GM12865 (cell line): ENCODE measurements around the gene B3GALT6.
"Not testable (repeated sequence)": the region's sequence is repeated elsewhere in the genome, so short reads cannot be mapped to it uniquely, and the experiment has no call there.

ENCODE experiments used
- DNase-seq: peaks from one replicate; pipeline ENCODE4 v3.0.0; 2010; ENCODE audit warnings: low read depth
- H3K4me3 ChIP-seq: 2 replicates; pipeline ENCODE4 v1.5.1; 2011; ENCODE audit warnings: mild to moderate bottlenecking, low read depth, low read length, control low read depth
- TF ChIP-seq, protein P1 (sequence below): IDR thresholded peaks from 2 replicates; pipeline ENCODE4 v1.5.1; 2011; ENCODE audit warnings: low read length, control low read depth, low read depth, inconsistent platforms; ENCODE audit not compliant: insufficient read depth; ENCODE audit errors: missing control alignments

The B3GALT6 gene

GRCh38 chr1:1243807-1244191 is 11.8 kb downstream of the B3GALT6 start:
- no peak for DNase-seq
- TF ChIP-seq, protein P1, sequence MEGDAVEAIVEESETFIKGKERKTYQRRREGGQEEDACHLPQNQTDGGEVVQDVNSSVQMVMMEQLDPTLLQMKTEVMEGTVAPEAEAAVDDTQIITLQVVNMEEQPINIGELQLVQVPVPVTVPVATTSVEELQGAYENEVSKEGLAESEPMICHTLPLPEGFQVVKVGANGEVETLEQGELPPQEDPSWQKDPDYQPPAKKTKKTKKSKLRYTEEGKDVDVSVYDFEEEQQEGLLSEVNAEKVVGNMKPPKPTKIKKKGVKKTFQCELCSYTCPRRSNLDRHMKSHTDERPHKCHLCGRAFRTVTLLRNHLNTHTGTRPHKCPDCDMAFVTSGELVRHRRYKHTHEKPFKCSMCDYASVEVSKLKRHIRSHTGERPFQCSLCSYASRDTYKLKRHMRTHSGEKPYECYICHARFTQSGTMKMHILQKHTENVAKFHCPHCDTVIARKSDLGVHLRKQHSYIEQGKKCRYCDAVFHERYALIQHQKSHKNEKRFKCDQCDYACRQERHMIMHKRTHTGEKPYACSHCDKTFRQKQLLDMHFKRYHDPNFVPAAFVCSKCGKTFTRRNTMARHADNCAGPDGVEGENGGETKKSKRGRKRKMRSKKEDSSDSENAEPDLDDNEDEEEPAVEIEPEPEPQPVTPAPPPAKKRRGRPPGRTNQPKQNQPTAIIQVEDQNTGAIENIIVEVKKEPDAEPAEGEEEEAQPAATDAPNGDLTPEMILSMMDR, result no peak
- no peak overlapping the region for H3K4me3 ChIP-seq

DNA sequence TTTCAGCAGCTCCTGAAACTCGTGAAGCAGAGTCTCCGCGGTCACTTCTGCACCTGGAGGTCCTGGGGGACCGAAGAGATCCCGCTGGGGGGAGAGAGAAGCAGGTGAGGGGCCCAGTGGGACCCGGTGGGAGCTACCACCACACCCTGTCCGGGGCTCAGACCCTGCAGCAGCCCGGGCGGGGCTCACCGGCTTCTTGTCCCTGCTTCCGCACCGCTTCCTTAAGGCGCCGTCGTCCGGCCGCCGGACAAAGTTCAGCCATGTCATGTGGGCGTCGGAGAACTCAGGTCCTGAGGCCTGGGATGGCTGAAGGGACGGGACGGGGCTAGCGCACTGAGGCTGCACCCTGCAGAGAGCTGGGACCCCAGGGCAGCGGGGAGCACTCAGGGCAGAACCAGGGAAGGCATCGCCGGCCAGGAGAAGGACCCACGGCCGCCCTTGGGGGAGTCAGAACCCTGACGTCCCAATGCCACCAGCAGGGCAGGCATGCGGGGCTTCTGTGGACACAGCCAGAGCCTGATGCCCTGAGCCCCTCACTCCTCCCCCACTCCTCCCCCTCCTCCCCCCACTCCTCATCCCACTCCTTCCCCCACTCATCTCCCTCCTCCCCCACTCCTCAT is 12.3 kb downstream of the B3GALT6 start:
- no peak overlapping the region for H3K4me3 ChIP-seq
- no peak for DNase-seq
- TF ChIP-seq, protein P1, result no peak

DNA sequence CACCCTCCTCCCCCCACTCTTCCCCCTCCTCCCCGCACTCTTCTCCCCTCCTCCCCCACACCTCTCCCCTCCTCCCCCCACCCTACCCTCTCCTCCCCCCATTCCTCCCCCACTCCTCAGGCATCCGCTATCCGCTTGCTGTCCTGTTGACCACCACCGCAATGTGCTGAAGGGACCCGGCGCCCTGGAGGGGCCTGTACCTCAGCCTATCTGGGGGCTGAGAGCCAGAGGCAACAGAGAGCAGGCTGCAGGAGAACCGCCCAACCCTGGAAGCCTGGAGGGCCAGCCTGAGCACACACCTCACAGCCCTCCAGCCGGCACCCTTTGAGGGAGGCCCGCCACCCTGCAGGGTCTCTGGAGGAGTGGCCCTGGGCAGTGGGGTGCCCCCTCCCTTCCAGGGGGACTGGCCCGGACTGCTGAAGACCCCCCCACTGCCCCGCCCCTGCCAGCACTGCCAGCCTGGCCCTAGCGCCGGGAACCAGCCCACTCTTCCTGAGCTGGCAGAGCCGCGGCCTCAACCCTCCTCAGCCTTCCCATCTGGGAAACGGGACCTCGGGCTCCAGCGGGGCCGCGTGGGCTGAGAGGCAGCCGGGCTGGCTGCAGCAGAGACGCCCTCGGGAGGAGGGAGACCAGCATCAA is 13.3 kb downstream of the B3GALT6 start:
- no peak for DNase-seq
- TF ChIP-seq, protein P1, result no peak

GRCh38 chr1:1245817-1246576 is 14.0 kb downstream of the B3GALT6 start:
- no peak overlapping the region for H3K4me3 ChIP-seq
- TF ChIP-seq, protein P1, result no peak
- no peak for DNase-seq

More for the DNA sequence above, 13.3 kb downstream of the B3GALT6 start:
- H3K4me3 ChIP-seq, result no peak overlapping the region

- H3K4me3 ChIP-seq, result no peak within 1 kb of the TSS
- DNase-seq, result no peak
- TF ChIP-seq, protein P1, result no peak
Observed at GRCh38 chr1:1246577-1247340, 14.7 kb downstream of the B3GALT6 start, which contains the start of gene C1QTNF12. Gene C1QTNF12 (minus strand): TSS chr1:1246722. CDS start chr1:1246690, 32 bp downstream.

DNA sequence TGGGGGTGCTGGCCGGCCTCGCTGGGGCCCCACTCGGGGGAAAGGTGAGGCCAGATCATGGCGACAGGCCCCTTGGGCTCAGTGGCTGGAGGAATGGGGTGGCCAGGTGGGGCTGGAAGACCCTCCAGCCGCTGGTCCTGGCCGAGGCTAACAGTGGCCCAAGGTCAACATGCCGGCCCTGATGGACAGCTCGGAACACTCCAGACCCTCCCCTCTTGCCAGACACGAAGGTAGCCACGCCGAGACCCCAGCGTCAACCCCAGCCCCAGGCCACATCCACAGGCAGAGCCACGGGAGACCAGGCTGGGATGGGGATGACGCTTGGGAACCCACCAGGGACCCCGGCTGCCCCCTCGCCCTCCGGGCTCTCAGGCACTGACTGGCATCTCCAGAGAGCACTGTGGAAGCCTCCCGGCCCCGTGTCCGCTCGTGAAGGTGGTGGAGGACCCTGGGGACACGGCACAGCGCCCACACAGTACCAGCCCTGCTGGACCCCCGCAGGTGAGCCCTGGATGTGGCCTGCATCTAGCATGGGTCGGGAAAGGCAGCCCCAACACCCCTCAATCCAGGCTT is 15.4 kb downstream of the B3GALT6 start:
- no peak overlapping the region for H3K4me3 ChIP-seq
- TF ChIP-seq, protein P1, result no peak
- DNase-seq, result no peak

DNA sequence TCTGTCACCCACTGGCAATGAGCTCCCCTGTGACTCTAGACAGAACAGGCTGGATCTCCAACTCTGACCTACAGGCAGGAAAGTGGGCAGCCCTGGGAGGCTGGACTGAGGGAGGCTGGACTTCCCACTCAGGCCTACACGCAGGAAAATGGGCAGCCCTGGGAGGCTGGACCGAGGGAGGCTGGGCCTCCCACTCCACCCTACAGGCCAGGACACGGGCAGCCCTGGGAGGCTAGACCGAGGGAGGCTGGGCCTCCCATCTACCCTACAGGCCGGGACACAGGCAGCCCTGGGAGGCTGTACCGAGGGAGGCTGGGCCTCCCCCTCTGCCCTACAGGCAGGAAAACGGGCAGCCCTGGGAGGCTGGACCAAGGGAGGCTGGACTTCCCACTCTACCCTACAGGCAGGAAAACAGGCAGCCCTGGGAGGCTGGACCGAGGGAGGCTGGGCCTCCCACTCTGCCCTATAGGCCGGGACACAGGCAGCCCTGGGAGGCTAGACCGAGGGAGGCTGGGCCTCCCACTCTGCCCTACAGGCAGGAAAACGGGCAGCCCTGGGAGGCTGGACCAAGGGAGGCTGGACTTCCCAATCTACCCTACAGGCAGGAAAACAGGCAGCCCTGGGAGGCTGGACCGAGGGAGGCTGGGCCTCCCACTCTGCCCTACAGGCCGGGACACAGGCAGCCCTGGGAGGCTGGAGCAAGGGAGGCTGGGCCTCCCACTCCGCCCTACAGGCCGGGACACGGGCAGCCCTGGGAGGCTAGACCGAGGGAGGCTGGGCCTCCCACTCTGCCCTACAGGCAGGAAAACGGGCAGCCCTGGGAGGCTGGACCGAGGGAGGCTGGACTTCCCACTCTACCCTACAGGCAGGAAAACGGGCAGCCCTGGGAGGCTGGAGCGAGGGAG is 16.2 kb downstream of the B3GALT6 start:
- not testable (repeated sequence) for DNase-seq, H3K4me3 ChIP-seq
